GM19463 (cell line): Measurements from ENCODE around the gene ZBTB43.

Experiments
- ATAC-seq: cut with Tn5 transposase; IDR thresholded peaks from one replicate; pipeline ENCODE4 v1.9.1; 2021; ENCODE audit warnings: mild to moderate bottlenecking, moderate library complexity; ENCODE audit not compliant: unreplicated experiment

ZBTB43 gene

DNA sequence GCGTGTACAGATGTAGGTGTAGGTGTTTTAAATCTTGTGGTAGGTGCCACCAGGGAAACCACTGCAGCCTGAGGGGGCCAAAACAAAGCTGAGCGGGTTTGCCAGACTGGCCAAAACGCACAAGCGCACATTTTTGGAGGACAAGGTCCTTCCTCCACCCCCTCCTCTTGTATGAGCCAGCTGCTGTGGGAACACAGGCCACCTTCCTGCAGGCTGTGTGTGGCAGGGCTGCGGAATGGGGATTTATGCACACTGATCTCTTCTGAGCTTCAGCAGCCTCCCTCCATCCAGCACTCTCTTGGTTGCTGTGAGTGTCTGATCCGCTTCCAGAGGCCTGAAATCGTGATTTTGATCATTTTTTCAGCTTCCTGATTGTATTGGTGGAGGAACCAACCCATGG, 22.4 kb downstream of the ZBTB43 start:
- no peak for ATAC-seq

DNA sequence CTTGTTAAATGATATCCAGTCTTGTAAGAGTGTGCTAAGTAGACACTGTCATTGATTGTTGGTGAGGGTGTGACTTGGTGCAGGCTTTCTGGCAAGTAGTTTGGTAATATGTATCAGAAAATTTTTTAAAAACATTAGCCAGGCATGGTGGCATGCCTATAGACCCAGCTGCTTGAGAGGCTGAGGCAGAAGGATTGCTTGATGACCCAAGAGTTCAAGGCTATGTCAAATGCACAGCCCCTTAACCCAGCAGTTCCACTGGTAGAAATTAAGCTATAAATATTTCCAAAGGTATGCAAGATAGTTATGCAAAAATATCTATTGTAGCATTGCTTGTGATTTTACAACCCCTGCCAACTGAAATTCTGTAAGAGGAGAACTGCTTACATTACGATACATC, 24.2 kb downstream of the ZBTB43 start:
- ATAC-seq, result no peak

DNA sequence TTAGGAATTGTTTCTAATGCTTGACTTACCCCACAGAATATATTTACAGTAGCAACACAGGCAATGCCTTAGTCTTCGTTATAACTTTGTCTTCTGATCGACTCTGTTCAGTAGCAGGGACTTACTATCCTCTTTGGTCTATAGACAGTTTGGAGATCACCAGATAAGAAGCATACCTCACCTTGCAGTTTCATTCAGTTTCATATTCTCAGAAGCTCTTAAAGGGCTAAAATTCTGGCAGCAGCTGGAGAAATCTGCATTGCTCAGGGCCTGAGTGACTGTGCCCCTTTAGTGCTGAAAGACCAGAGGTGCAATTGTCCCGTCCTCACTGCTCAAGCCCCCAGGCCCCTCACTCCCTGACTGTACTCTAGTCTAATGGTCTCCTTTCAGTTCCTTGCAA, 26.0 kb downstream of the ZBTB43 start:
- no peak for ATAC-seq

DNA sequence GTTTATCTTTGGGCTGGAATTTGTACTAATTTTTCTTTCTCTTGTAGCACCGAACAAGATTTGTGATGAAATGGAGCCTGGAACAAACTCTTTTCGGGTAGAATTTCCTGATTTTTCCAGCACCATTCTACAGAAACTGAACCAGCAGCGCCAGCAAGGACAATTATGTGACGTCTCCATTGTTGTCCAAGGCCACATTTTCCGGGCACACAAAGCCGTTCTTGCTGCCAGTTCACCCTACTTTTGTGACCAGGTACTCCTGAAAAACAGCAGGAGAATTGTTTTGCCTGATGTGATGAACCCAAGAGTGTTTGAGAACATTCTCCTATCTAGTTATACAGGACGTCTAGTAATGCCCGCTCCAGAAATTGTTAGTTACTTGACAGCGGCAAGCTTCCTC, 27.6 kb downstream of the ZBTB43 start:
- no peak for ATAC-seq

DNA sequence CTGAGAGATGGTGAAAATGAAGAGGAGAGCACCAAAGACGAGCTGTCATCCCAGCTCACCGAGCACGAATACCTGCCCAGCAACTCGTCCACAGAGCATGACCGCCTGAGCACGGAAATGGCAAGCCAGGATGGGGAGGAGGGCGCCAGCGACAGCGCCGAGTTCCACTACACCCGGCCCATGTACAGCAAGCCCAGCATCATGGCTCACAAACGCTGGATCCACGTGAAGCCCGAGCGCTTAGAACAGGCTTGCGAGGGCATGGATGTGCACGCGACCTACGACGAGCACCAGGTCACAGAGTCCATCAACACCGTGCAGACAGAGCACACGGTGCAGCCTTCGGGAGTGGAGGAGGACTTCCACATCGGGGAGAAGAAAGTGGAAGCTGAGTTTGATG, 28.2 kb downstream of the ZBTB43 start:
- ATAC-seq, result no peak

DNA sequence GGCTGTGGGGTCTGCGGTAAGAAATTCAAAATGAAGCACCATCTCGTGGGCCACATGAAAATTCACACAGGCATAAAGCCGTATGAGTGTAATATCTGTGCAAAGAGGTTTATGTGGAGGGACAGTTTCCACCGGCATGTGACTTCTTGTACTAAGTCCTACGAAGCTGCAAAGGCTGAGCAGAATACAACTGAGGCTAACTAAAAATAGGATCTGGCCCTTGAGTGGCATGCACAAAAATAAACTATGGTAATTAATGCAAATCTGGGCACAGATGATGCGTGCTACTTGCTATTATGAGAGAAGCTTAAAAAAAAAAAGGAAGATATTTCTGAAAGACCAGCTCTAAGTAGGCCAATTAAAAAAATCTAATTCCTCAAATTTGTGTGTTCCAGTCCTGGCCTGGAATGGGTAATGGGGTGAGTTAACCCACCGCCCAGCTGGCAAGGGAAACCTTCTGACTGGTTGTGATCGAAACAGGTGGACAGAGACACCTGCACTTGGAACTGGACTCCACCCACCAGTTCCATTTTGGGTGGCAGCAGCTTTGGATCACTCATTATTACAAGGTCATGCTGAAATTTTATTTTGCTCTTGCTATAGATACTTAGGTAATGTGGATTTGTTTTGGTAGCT, 29.0 kb downstream of the ZBTB43 start:
- no peak for ATAC-seq

DNA sequence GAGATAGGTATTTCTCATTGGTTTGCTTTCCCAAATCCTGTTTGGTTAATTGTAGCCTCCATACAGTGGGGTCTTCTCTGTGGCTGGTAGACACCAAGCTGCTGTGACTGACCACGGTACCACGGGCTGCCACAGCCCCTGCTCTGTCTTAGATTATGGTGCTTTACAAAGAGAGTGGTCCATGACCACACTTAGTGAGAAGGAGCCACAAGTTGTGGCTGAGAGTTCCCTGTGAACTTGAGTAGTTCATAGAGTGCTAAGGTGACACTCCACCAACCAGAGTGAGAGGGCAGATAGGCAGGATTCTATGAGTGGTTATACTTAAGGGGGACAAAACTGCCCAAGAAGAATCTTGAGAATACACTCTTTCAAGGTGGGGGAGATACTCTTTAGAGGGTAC, 29.8 kb downstream of the ZBTB43 start:
- no peak for ATAC-seq

DNA sequence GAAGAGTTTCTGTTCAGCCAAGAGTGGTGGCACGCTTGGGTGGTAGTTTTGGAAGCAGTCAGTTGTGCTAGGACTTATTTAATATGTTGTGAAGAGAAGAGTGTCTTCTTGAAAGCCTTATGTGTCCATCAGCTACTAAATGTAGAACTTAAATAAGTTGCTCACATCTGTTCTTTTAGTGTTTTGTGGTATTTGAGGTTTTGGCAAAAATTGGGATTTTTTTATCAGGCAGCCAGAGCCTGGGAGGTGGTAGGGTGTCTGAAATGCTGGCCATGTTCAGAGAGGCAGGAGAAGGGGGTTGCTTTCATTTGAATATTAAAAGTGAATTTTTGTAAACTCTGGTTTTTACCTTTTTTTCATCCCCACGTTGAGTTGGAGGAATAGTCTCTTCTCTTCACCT, 31.4 kb downstream of the ZBTB43 start:
- ATAC-seq, result no peak

DNA sequence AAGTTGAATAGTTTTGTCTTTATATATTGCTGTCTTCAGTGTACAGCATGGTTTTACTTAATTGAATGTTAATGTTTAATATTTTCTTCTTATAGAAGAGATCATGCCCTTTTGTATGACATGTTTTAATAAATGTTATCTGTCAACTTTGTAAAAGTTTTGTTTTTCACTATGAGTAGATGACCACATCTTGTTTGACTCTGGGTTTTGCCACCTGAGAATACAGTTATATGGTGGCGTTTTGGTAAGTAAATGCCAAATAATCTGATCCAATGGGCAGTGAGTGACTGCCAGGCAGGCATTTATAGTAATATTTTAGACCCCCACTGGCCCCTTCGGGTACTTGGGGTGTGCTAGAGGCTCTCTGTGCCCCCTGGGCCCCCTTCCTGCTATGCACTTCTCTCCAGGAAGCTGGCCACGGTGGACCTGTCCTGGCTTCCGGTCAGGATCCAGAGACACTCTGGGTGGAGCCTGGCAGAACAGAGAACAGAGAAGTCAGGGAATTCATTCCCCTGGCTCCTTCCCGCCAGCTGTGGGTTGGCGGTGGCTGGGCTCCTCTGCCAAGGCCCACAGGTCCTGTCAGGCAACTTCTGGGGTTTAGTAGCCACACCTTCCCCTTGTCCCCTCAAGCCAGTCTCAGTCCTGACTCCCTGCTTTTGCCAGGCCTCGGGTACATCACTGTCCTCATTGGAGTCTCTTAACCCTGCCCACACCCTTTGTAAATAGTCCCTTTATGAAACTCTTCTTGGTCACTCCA, 33.4 kb downstream of the ZBTB43 start:
- no peak for ATAC-seq

DNA sequence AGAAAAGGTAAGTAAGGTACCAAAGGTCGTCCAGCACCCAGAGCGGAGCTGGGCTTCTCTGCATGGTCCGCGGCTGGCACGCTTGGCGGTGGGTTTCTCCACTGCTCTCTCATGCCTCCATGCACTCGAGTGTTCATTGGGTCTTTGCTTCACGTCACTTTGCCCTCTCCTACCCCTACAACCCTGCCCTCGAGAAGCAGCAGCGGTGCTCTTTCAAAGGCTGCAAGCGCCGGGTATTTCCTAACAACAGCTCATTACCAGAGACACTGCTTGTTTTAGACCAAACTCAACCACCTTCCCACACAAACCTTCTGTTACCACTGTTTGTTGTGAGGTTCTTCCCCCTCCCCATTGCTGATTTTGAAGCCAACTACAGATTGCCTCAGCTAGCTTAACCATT, 34.1 kb downstream of the ZBTB43 start:
- peak; percentile 69 for ATAC-seq

DNA sequence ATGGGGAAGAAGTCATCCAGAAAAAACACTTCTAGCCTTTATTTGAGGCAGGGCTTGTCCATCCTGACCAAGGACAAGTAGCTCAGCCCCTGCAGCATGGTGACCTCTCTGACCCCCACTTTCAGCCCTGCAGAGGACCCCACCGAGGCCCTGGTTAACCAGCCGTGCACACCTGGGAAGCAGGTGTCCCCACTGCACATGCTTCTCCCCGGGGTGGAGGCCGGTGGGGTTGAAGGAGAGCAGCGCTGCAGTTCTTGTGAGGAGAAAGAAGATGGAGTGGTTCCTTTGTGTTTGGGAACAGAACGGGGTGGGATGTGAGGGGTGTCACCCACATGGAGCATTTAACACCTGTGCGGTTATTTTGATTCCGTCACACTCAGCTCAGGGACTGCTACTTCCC, 34.5 kb downstream of the ZBTB43 start:
- ATAC-seq, result no peak

DNA sequence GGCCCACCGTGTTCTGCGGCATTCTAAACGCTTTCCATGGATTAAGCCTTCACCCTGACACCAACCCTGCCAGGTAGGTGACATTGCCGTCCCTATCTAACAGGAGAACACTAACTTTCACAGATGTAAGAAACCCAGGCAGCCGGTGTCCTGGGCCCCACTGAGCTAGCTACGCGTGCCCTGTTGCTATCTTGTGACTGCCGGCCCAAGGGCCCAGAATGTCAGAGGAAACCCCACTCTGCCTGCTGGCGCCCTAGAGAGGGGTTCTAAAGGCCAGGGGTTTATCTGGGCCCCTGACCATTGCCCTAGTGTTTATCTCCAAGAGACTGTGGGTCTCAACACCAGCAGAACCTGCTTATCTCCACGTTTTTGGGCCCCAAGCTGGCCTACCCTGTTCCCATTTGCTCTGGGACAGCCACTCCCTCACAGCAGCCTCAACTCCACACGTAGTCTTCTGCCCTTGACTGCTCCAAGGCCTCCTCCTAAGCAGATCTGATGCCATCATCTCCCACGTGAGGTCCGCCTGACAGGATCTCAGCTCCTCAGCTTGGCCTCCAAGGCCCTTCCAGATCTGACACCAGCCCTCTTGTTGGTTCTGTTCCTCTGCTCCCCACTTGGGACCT, 37.5 kb downstream of the ZBTB43 start:
- no peak for ATAC-seq

DNA sequence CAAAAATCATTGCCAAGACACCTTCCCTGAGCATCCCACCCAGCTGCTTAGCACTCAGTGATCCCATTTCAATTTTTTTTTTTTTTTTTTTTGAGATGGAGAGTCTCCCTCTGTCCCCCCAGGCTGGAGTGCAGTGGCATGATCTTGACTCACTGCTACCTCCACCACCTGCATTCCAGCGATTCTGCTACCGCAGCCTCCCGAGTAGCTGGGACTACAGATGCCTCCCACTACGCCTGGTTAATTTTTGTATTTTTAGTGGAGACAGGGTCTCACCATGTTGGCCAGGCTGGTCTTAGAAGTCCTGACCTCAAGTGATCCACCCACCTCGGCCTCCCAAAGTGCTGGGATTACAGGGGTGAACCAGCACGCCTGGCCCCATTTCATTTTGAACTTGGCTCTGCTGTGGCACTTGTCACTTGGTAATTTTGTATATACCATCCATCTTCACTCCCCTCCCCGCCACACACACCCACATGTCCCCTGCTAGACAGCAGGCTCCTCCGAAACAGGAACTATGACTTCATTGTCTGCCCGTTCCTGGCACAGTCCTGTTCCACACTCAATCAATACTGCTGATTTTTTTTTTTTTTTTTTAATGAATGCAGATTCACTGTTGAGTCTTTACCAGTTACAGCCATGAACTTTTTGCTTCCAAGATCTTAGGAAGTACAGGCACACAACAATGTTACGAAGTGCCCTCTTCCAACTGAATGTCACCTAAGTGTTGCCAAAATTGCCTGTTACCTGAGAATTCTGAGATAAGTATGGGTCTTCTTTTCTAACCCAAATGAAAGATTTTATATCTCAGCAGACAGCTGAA, 38.3 kb downstream of the ZBTB43 start:
- no peak for ATAC-seq

DNA sequence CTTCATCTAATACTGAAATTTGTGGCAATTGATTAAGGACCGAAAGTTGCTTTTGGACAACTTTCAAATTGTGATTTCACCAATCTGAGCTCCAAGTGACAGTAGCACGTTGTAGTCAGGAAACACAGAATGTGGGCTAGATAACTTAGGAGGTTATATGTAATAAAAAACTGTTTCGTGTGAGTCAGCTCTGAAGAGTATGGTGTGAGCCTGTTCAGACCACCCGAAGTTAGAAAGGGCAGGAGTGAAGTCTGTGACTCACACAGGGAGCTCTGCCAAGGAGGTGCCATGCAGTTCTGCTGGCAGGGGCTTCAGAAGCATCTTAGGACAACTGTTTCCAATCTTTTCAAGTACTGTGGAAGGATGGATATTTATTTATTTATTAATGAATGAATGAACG, 39.2 kb downstream of the ZBTB43 start:
- no peak for ATAC-seq

DNA sequence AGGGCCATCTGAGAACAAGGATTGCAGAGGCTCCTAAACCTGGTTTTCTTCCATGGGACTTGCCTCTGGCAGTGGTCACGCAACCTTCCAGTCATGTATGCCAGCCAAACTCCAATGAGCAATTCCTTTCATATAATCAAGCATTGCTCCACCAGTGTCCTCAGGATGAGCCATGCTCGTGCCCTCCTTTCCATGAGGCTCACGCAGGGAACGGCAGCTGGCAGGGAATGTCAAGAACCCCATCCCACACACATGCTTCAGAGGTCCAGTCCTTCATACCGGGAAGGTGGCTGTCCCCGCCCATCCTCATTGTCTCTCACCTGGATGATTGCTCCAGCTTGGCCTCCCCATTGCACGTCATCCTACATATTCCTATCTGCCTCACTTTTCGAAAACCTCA, 42.2 kb downstream of the ZBTB43 start:
- ATAC-seq, result no peak

DNA sequence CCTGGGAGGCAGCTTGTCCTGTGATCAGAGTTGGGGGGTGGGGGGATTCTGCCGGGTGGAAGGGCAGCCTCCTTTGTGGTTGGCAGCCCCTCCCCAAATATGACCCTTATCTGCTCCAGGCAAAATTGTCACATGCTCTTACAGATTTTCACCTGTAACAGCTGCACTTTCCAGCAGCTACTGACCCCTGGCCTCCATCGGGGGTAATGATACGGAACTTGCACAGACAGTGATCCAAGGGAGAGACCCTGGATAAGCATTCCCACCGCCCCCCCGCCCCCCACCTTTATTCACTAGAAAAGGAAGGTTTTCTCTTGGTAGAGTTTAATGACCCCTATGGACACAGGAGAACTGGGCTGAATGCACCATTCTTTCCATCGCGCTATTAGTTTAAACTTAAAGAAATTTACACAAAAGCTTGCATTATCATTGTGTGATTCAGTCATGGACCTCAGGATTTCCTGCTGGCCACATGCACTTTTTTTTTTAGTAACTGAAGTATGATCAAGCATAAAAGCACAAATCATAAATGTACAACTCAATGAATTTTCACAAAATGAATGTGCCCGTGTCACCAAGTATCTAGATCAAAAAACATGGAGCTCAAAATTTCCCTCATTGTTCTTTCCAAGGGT, 44.9 kb downstream of the ZBTB43 start:
- no peak for ATAC-seq

DNA sequence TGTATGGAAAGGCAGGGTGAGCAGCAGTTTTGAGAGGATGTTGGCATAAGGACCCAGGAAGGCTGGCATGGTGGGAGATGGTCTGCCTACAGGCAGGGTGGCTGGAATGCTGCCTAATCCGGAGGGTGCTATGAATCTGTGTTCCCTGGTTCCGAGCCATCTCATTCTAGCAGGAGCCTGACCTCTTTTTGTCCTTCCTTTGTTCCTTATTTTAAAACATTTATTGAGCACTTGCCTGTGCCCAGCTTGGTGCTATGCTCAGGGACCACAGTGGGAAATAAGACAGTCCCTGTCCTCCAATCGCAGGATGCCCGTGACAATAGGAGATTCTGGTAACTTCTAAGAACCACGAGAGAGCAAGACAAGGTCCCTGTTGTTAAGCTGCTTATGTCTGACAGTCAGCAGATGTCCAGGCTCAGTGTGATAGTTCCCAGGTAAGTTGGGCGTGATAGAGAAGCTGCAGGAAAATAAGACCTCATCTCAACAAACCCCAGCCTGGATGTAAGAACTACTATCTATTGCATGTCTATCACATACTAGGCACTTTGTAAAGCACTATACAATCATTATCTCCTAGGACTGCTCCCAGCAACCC, 46.5 kb downstream of the ZBTB43 start:
- ATAC-seq, result no peak

DNA sequence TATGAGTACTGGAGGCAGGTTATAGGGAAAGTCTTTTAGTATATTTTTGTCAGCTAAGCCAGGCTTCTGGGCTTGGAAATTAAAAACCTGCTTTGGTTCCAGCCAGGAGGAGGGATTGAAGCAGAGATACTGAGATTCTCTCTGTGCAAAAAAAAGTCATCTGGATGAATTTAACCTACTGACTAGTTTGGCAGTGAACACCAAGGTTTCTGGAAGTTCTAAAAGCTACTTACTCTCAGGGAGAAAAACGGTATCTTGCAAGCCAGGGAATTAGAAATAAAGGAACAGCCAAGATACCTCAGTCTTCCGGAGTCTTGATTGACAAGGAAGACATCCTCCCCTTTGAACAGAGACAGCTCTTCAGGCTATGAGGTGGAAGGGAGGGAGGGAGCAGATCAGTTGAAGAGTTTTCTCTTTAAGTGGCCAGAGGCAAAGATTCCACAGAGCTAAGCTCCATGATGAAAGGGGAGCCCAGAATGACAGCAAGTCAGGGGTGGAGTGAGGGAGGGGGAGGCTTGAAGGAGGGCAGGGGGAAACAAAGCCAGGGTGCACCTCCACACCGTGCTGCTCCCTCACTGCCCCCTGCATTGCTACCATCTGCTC, 47.3 kb downstream of the ZBTB43 start:
- ATAC-seq, result no peak

DNA sequence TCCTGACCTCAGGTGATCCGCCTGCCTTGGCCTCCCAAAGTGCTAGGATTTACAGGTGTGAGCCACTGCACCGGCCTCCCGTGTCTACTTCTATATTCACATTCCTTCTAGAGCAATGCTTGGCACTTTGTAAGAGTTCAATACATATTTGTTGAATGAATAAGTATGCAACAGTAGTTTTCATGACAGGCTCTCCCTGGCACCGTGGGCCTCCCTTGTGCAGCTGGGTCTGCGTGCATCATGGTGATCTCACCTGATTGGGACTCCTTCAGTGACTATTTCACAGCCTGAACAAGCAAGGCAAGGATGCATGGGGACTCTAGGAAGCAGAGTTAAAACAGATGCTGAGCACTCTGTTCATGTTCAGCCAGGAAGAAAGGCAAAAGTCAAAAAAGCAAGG, 48.8 kb downstream of the ZBTB43 start:
- ATAC-seq, result no peak

DNA sequence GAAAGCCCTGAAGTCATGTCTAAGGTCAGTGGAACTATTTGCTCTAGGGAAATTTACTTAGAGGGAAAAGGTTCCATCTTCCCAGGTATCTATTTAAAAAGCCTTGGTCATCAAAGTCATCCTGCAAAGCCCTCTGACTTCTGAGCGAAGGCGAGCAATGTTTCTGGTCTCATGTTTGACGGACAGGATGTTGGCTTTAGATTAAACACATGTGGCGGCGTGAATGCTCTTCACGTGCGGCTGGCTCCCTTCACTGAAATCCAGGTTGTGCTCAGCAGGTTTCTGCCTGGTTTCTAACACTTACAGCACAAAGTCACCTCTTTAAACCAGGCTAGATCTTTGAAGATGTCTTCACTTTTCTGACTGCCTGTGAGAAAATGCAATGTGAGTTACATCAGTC, 49.9 kb downstream of the ZBTB43 start:
- no peak for ATAC-seq
